GM23338 (cell line): ENCODE results near the gene ZNF397. TPM values are rescaled to one million over a fixed set of nuclear protein-coding genes. Genes with fewer than 3 reads are reported as not detected.

Source experiments
- ATAC-seq: fragments of 200-7000 bp; cut with Tn5 transposase; 3 replicates; pipeline ENCODE4 v1.9.1; 2020
- DNase-seq: peaks from one replicate; pipeline ENCODE4 v3.0.0-alpha.2; 2015; ENCODE audit warnings: low spot score
- H2AFZ ChIP-seq: fragments of 200-600 bp; sonication (generic); 2 replicates; pipeline ENCODE4 v1.8.0; 2016; ENCODE audit warnings: antibody characterized with exemption, mild to moderate bottlenecking, moderate library complexity
- H3F3A ChIP-seq: fragments of 200-600 bp; sonication (generic); replicated peaks from 2 replicates; pipeline ENCODE4 v1.8.0; 2017; ENCODE audit warnings: antibody characterized with exemption, mixed run types, low read depth
- H3K27ac ChIP-seq: fragments of 200-600 bp; sonication (generic); 2 replicates; pipeline ENCODE4 v1.6.1; 2016; ENCODE audit warnings: low read depth
- H3K27me3 ChIP-seq: fragments of 200-600 bp; sonication (generic); 2 replicates; pipeline ENCODE4 v1.8.0; 2016; ENCODE audit warnings: mild to moderate bottlenecking, mixed run types, moderate library complexity; ENCODE audit not compliant: insufficient read depth
- H3K36me3 ChIP-seq: fragments of 200-600 bp; sonication (generic); 2 replicates; pipeline ENCODE4 v1.8.0; 2016; ENCODE audit warnings: mild to moderate bottlenecking; ENCODE audit not compliant: insufficient read depth
- H3K4me1 ChIP-seq: fragments of 200-600 bp; sonication (generic); 2 replicates; pipeline ENCODE4 v1.8.0; 2016; ENCODE audit warnings: mild to moderate bottlenecking, moderate library complexity; ENCODE audit not compliant: insufficient read depth
- H3K4me2 ChIP-seq: fragments of 200-600 bp; sonication (generic); 2 replicates; pipeline ENCODE4 v1.7.1; 2017; ENCODE audit warnings: mixed run types
- H3K4me3 ChIP-seq: fragments of 200-600 bp; sonication (generic); 2 replicates; pipeline ENCODE4 v1.6.1; 2016; ENCODE audit warnings: mixed run types
- H3K79me2 ChIP-seq: fragments of 200-600 bp; sonication (generic); replicated peaks from 2 replicates; pipeline ENCODE4 v1.8.0; 2017; ENCODE audit warnings: mild to moderate bottlenecking; ENCODE audit not compliant: insufficient read depth
- H3K9me2 ChIP-seq: fragments of 200-600 bp; sonication (generic); 2 replicates; pipeline ENCODE4 v1.8.0; 2017; ENCODE audit not compliant: insufficient read depth
- H4K20me1 ChIP-seq: fragments of 200-600 bp; sonication (generic); replicated peaks from 2 replicates; pipeline ENCODE4 v1.8.0; 2017; ENCODE audit warnings: mild to moderate bottlenecking; ENCODE audit not compliant: insufficient read depth
- H3K27ac Mint-ChIP-seq: 2 replicates; pipeline ENCODE4 v1.8.0; 2020; ENCODE audit warnings: inconsistent platforms, mild to moderate bottlenecking, moderate library complexity, mixed read lengths
- H3K27me3 Mint-ChIP-seq: 3 replicates; pipeline ENCODE4 v1.8.0; 2022; ENCODE audit warnings: low read depth, mild to moderate bottlenecking, moderate library complexity, mixed read lengths, inconsistent platforms; ENCODE audit not compliant: insufficient read depth, poor library complexity
- H3K36me3 Mint-ChIP-seq: 3 replicates; pipeline ENCODE4 v1.8.0; 2021; ENCODE audit warnings: low read depth, mild to moderate bottlenecking, inconsistent platforms, moderate library complexity, mixed read lengths
- H3K4me1 Mint-ChIP-seq: 3 replicates; pipeline ENCODE4 v1.8.0; 2020; ENCODE audit warnings: mild to moderate bottlenecking, inconsistent platforms, mixed read lengths
- H3K4me3 Mint-ChIP-seq: 3 replicates; pipeline ENCODE4 v1.8.0; 2021; ENCODE audit warnings: moderate library complexity, mild to moderate bottlenecking, inconsistent platforms, mixed read lengths
- H3K9me3 Mint-ChIP-seq: 3 replicates; pipeline ENCODE4 v1.8.0; 2020; ENCODE audit warnings: moderate library complexity, mild to moderate bottlenecking, inconsistent platforms, mixed read lengths
- CREB1 ChIP-seq: fragments of 250-450 bp; sonication (Bioruptor Pico); IDR thresholded peaks from 2 replicates; pipeline ENCODE4 v1.5.0; 2020; ENCODE audit warnings: low read depth, mild to moderate bottlenecking, moderate library complexity
- EZH2 ChIP-seq: fragments of 200-600 bp; sonication (generic); IDR thresholded peaks from one replicate; pipeline ENCODE4 v1.8.0; 2017; ENCODE audit warnings: antibody characterized with exemption, mild to moderate bottlenecking, low read depth; ENCODE audit not compliant: unreplicated experiment
- EZH2phosphoT487 ChIP-seq: fragments of 200-600 bp; sonication (generic); IDR thresholded peaks from one replicate; pipeline ENCODE4 v1.8.1; 2018; ENCODE audit warnings: antibody characterized with exemption; ENCODE audit not compliant: unreplicated experiment
- JUNB ChIP-seq: IDR thresholded peaks from one replicate; pipeline ENCODE4 v1.6.1; 2016; ENCODE audit warnings: antibody characterized with exemption; ENCODE audit not compliant: unreplicated experiment
- NANOG ChIP-seq: IDR thresholded peaks from 2 replicates; pipeline ENCODE4 v1.6.1; 2016; ENCODE audit warnings: antibody characterized with exemption, borderline replicate concordance
- POLR2AphosphoS5 ChIP-seq: IDR thresholded peaks from 2 replicates; pipeline ENCODE4 v1.6.1; 2016; ENCODE audit warnings: antibody characterized with exemption, low read depth
- STAT1 ChIP-seq: IDR thresholded peaks from one replicate; pipeline ENCODE4 v1.6.1; 2016; ENCODE audit warnings: antibody characterized with exemption; ENCODE audit not compliant: unreplicated experiment
- ZNF114 ChIP-seq: fragments of 250-450 bp; sonication (Bioruptor Pico); IDR thresholded peaks from 2 replicates; pipeline ENCODE4 v1.5.0; 2020; ENCODE audit warnings: mild to moderate bottlenecking, moderate library complexity
- ZNF331 ChIP-seq: fragments of 250-450 bp; sonication (Bioruptor Pico); IDR thresholded peaks from 2 replicates; pipeline ENCODE4 v1.5.0; 2020; ENCODE audit warnings: low read depth, mild to moderate bottlenecking, moderate library complexity
- polyA plus RNA-seq: library from polyadenylated mRNA; unstranded; fragments of >200 nt; fragmentation: Nextera tagmentation; extraction: Ambion mirVana; gene quantifications from 2 replicates; pipeline ENCODE4 v1.2.1, GENCODE V29; 2016
- total RNA-seq: library from RNA; depleted of rRNA; stranded (reverse); fragments of >200 nt; shearing (Covaris generic); gene quantifications from 2 replicates; pipeline ENCODE4 v1.2.3, GENCODE V29; 2014
- TF ChIP-seq, protein P1 (sequence below): fragments of 250-450 bp; sonication (Bioruptor Pico); IDR thresholded peaks from 2 replicates; pipeline ENCODE4 v1.5.0; 2020; ENCODE audit warnings: mild to moderate bottlenecking, moderate library complexity
- TF ChIP-seq, protein P2 (sequence below): IDR thresholded peaks from one replicate; pipeline ENCODE4 v1.6.1; 2018; ENCODE audit warnings: antibody characterized with exemption; ENCODE audit not compliant: unreplicated experiment
- TF ChIP-seq, protein P3 (sequence below): IDR thresholded peaks from 2 replicates; pipeline ENCODE4 v1.6.1; 2016; ENCODE audit warnings: antibody characterized with exemption
- TF ChIP-seq, protein P4 (sequence below), 2 experiments: fragments of 200-600 bp in 1 of 2; sonication (generic) in 1 of 2; conservative IDR thresholded peaks; 2 replicates each; pipeline versions ENCODE4 v1.5.1 to v1.6.1; 2016 to 2017; ENCODE audit warnings: antibody characterized with exemption in 2 of 2, low read depth in 2 of 2, mild to moderate bottlenecking in 2 of 2, moderate library complexity in 1 of 2

The ZNF397 gene
- total and polyA plus RNA-seq, 2 experiments from 2014 or later, result 19.1 to 48.6 TPM

DNA sequence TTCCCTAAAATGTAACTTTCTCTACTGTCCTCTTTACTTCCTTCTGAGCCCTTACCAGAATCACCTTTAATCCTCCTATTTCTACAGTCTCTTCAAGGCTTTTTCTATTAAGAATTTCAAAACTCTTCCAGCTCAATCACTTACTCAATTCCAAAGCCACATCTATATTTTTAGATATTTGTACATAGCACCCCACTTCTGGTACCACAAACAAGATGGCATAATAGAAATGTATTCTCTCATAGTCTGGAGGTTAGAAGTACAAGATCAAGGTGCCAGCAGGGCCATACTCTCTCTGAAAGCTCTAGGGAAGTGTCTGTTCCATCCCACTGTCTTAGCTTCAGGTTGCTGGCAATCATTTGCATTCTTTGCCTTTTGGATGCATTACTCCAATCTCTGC lies 38.1 kb downstream of the ZNF397 start:
- H3K27me3 ChIP-seq, result no peaks in the 10 kb centered on the region
- H4K20me1 ChIP-seq, result no peaks in the 10 kb centered on the region
- no peak overlapping the region for H2AFZ ChIP-seq
- no peak overlapping the region for H3K4me3 ChIP-seq
- H3K4me1 ChIP-seq, result peaks cover 4% of the 10 kb centered on the region; the same call in 1 of the 2 replicates
- Mint-ChIP-seq H3K36me3 (peaks cover 48% of the 10 kb centered on the region), H3K4me3 (no peak overlapping the region), H3K9me3 (peaks cover 52% of the 10 kb centered on the region), H3K4me1 (no peaks in the 10 kb centered on the region), H3K27me3 (peaks cover 2% of the 10 kb centered on the region), H3K27ac (no peak overlapping the region)
- H3K9me2 ChIP-seq, result no peaks in the 10 kb centered on the region
- H3K4me2 ChIP-seq, result no peak overlapping the region
- H3K36me3 ChIP-seq, result peaks cover 4% of the 10 kb centered on the region
- H3K27ac ChIP-seq, result no peak overlapping the region
- TF ChIP-seq, protein P1, sequence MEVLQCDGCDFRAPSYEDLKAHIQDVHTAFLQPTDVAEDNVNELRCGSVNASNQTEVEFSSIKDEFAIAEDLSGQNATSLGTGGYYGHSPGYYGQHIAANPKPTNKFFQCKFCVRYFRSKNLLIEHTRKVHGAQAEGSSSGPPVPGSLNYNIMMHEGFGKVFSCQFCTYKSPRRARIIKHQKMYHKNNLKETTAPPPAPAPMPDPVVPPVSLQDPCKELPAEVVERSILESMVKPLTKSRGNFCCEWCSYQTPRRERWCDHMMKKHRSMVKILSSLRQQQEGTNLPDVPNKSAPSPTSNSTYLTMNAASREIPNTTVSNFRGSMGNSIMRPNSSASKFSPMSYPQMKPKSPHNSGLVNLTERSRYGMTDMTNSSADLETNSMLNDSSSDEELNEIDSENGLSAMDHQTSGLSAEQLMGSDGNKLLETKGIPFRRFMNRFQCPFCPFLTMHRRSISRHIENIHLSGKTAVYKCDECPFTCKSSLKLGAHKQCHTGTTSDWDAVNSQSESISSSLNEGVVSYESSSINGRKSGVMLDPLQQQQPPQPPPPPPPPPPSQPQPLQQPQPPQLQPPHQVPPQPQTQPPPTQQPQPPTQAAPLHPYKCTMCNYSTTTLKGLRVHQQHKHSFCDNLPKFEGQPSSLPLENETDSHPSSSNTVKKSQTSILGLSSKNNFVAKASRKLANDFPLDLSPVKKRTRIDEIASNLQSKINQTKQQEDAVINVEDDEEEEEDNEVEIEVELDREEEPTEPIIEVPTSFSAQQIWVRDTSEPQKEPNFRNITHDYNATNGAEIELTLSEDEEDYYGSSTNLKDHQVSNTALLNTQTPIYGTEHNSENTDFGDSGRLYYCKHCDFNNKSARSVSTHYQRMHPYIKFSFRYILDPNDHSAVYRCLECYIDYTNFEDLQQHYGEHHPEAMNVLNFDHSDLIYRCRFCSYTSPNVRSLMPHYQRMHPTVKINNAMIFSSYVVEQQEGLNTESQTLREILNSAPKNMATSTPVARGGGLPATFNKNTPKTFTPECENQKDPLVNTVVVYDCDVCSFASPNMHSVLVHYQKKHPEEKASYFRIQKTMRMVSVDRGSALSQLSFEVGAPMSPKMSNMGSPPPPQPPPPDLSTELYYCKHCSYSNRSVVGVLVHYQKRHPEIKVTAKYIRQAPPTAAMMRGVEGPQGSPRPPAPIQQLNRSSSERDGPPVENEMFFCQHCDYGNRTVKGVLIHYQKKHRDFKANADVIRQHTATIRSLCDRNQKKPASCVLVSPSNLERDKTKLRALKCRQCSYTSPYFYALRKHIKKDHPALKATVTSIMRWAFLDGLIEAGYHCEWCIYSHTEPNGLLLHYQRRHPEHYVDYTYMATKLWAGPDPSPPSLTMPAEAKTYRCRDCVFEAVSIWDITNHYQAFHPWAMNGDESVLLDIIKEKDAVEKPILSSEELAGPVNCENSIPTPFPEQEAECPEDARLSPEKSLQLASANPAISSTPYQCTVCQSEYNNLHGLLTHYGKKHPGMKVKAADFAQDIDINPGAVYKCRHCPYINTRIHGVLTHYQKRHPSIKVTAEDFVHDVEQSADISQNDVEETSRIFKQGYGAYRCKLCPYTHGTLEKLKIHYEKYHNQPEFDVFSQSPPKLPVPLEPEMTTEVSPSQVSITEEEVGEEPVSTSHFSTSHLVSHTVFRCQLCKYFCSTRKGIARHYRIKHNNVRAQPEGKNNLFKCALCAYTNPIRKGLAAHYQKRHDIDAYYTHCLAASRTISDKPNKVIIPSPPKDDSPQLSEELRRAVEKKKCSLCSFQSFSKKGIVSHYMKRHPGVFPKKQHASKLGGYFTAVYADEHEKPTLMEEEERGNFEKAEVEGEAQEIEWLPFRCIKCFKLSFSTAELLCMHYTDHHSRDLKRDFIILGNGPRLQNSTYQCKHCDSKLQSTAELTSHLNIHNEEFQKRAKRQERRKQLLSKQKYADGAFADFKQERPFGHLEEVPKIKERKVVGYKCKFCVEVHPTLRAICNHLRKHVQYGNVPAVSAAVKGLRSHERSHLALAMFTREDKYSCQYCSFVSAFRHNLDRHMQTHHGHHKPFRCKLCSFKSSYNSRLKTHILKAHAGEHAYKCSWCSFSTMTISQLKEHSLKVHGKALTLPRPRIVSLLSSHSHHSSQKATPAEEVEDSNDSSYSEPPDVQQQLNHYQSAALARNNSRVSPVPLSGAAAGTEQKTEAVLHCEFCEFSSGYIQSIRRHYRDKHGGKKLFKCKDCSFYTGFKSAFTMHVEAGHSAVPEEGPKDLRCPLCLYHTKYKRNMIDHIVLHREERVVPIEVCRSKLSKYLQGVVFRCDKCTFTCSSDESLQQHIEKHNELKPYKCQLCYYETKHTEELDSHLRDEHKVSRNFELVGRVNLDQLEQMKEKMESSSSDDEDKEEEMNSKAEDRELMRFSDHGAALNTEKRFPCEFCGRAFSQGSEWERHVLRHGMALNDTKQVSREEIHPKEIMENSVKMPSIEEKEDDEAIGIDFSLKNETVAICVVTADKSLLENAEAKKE (CRISPR knock-in tag), result no peak
- no peak for TF ChIP-seq ZNF331 (CRISPR knock-in tag)
- TF ChIP-seq, protein P2, sequence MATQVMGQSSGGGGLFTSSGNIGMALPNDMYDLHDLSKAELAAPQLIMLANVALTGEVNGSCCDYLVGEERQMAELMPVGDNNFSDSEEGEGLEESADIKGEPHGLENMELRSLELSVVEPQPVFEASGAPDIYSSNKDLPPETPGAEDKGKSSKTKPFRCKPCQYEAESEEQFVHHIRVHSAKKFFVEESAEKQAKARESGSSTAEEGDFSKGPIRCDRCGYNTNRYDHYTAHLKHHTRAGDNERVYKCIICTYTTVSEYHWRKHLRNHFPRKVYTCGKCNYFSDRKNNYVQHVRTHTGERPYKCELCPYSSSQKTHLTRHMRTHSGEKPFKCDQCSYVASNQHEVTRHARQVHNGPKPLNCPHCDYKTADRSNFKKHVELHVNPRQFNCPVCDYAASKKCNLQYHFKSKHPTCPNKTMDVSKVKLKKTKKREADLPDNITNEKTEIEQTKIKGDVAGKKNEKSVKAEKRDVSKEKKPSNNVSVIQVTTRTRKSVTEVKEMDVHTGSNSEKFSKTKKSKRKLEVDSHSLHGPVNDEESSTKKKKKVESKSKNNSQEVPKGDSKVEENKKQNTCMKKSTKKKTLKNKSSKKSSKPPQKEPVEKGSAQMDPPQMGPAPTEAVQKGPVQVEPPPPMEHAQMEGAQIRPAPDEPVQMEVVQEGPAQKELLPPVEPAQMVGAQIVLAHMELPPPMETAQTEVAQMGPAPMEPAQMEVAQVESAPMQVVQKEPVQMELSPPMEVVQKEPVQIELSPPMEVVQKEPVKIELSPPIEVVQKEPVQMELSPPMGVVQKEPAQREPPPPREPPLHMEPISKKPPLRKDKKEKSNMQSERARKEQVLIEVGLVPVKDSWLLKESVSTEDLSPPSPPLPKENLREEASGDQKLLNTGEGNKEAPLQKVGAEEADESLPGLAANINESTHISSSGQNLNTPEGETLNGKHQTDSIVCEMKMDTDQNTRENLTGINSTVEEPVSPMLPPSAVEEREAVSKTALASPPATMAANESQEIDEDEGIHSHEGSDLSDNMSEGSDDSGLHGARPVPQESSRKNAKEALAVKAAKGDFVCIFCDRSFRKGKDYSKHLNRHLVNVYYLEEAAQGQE, result no peak
- no peak for TF ChIP-seq NANOG
- no peak for TF ChIP-seq JUNB
- TF ChIP-seq EZH2, result no peak
- TF ChIP-seq, protein P3, sequence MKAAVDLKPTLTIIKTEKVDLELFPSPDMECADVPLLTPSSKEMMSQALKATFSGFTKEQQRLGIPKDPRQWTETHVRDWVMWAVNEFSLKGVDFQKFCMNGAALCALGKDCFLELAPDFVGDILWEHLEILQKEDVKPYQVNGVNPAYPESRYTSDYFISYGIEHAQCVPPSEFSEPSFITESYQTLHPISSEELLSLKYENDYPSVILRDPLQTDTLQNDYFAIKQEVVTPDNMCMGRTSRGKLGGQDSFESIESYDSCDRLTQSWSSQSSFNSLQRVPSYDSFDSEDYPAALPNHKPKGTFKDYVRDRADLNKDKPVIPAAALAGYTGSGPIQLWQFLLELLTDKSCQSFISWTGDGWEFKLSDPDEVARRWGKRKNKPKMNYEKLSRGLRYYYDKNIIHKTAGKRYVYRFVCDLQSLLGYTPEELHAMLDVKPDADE, result no peak
- no peak for TF ChIP-seq POLR2AphosphoS5
- TF ChIP-seq, protein P4, sequence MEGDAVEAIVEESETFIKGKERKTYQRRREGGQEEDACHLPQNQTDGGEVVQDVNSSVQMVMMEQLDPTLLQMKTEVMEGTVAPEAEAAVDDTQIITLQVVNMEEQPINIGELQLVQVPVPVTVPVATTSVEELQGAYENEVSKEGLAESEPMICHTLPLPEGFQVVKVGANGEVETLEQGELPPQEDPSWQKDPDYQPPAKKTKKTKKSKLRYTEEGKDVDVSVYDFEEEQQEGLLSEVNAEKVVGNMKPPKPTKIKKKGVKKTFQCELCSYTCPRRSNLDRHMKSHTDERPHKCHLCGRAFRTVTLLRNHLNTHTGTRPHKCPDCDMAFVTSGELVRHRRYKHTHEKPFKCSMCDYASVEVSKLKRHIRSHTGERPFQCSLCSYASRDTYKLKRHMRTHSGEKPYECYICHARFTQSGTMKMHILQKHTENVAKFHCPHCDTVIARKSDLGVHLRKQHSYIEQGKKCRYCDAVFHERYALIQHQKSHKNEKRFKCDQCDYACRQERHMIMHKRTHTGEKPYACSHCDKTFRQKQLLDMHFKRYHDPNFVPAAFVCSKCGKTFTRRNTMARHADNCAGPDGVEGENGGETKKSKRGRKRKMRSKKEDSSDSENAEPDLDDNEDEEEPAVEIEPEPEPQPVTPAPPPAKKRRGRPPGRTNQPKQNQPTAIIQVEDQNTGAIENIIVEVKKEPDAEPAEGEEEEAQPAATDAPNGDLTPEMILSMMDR (conservative IDR thresholded peaks at IDR 0.05; ENCODE audit: low read depth in 2 of 2), result no peak
- TF ChIP-seq EZH2phosphoT487, result no peak
- TF ChIP-seq ZNF114, result no peak
- TF ChIP-seq STAT1, result no peak
- TF ChIP-seq CREB1 (CRISPR knock-in tag), result no peak
- H3K79me2 ChIP-seq, result no peaks in the 10 kb centered on the region; the same call in 1 of the 2 replicates
- DNase-seq, result no peak
- no peaks in the 10 kb centered on the region for H3F3A ChIP-seq
- ATAC-seq, result no peak
